DND-41 (cell line): ENCODE results near the gene STPG2.

Source experiments
- CTCF ChIP-seq: IDR thresholded peaks from 2 replicates; pipeline ENCODE4 v1.5.1; 2012; ENCODE audit warnings: borderline replicate concordance, low read length, moderate library complexity, mild to moderate bottlenecking; ENCODE audit not compliant: poor library complexity, severe bottlenecking; ENCODE audit errors: extremely low read depth
- EZH2 ChIP-seq: IDR thresholded peaks from 3 replicates; pipeline ENCODE4 v1.6.1; 2012; ENCODE audit warnings: borderline replicate concordance, low read depth, mild to moderate bottlenecking, moderate library complexity, low read length, inconsistent platforms; ENCODE audit not compliant: severe bottlenecking

GRCh38 chr4:97517939-97518338 lies 625.3 kb downstream of the STPG2 start:
- TF ChIP-seq CTCF (no peak), EZH2 (no peak)
